ENCODE results near the gene PRDM16.

The PRDM16 gene

DNA sequence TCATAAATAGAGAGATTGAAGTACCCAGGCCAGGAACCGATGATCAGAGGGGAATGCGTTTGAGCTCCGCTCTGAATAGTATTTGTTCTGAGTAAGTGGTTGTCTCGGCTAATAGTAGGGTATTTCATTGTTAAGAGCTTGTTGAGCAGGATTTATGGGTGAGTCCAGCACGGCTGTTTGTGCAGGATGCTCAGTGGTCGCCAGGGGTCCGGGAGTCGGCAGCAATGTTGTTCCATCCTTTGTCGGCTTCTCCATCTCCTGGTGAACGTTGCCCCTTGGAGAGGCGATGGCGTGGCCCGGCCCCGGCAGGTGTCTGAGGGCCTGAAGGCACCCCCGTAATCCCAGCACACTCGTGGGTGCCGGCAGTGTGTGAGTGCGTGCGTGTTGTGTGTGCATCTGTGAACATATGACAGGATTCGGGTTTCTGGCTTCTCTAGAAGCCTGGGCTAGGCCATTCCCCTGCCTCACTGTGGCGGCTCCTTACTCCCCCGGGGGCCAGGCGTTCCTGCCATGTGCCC, 224.6 kb downstream of the PRDM16 start:
- Mint-ChIP-seq H3K27me3 (ENCODE audit: low read depth) (no peaks in the 10 kb centered on the region), H3K9me3 (no peaks in the 10 kb centered on the region), H3K36me3 (ENCODE audit: low read depth) (no peaks in the 10 kb centered on the region), H3K4me3 (no peak overlapping the region), H3K27ac (no peak overlapping the region), H3K4me1 (ENCODE audit: low read depth) (no peaks in the 10 kb centered on the region)

DNA sequence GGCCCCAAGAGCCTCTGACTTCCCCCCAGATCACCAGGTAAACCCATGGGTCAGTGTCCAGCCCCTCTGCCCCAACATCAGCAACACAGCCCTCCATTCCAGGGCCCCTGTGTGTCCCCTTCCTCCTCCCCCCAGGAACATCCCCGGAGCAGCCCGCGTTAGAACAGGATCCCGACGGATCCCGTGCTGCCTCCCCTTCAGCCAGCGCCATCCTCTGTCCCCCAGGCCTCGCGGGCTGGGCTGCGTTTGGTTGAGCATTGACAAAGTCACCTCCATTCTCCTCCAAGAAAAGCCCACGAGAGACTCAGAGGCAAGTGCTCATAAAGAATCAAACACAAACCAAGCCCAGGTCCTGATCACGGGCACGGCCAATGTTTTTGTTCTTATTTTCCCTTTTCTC, 225.4 kb downstream of the PRDM16 start:
- Mint-ChIP-seq H3K27ac (no peak overlapping the region), H3K27me3 (ENCODE audit: low read depth) (no peaks in the 10 kb centered on the region), H3K4me1 (ENCODE audit: low read depth) (no peaks in the 10 kb centered on the region), H3K4me3 (no peak overlapping the region), H3K9me3 (no peaks in the 10 kb centered on the region), H3K36me3 (ENCODE audit: low read depth) (no peaks in the 10 kb centered on the region)

DNA sequence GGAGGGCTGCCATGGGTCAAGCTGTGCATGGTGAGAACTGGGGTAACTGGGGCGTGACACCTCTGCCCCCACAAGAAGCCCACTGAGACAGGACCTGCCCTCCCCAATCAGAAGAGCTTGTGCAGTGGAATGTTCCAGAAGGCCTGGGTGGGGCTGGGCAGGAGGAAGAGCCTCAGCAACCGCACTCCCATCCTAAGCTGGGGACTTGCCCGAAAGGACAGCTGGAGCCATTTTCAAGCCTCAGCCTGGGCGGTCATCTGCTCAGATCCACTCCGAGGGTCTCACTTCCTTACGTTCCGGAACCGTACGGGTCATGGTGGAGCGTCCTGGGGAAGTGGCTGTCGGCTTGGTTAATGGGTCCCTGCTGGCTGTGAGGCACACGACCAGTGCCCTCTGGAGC, 226.8 kb downstream of the PRDM16 start:
- H3K27ac Mint-ChIP-seq, result no peak overlapping the region
- H3K36me3 Mint-ChIP-seq (ENCODE audit: low read depth), result no peaks in the 10 kb centered on the region
- no peaks in the 10 kb centered on the region for H3K27me3 Mint-ChIP-seq (ENCODE audit: low read depth)
- H3K4me1 Mint-ChIP-seq (ENCODE audit: low read depth), result no peaks in the 10 kb centered on the region
- H3K9me3 Mint-ChIP-seq, result no peaks in the 10 kb centered on the region
- H3K4me3 Mint-ChIP-seq, result no peak overlapping the region

DNA sequence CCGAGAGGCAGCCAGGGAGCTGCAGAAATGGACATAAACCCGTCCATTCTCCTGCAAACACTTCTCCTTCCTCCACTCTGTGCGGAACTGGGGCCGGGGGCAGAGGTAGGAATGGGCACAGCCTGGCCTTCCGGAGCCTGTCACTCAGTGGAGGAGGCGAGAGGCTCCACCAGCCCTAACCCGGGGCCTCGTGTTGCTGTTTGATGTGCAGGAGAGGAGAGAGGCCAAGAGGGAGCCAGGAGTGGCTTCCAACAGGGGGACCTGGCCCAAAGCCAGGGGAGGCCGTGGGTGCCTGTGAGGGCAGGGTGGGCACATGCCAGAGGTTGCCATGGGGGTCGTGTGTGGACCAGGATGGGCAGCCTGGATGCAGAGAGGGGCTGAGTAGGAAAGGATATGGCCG, 227.3 kb downstream of the PRDM16 start:
- Mint-ChIP-seq H3K36me3 (ENCODE audit: low read depth) (no peaks in the 10 kb centered on the region), H3K27ac (no peak overlapping the region), H3K4me3 (no peak overlapping the region), H3K4me1 (ENCODE audit: low read depth) (no peaks in the 10 kb centered on the region), H3K27me3 (ENCODE audit: low read depth) (no peaks in the 10 kb centered on the region), H3K9me3 (no peaks in the 10 kb centered on the region)

DNA sequence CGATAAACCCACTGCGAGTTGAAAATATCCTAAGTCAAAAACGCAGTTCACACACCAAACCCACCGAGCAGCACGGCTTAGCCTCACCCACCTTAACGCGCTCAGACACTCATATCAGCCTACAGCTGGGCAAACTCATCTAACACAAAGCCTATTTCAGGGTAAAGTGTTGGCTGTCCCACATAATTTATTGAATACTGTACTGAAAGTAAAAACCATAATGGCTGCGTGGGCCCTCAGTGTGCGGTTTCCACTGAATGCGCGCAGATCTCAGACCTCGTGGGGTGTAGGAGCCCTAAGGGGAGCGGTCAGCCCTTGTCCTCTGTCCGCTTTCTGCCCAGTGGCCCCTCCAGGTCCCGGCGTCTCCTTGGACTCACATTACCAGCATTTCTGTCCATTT, 227.8 kb downstream of the PRDM16 start:
- Mint-ChIP-seq H3K4me3 (no peak overlapping the region), H3K9me3 (no peaks in the 10 kb centered on the region)

DNA sequence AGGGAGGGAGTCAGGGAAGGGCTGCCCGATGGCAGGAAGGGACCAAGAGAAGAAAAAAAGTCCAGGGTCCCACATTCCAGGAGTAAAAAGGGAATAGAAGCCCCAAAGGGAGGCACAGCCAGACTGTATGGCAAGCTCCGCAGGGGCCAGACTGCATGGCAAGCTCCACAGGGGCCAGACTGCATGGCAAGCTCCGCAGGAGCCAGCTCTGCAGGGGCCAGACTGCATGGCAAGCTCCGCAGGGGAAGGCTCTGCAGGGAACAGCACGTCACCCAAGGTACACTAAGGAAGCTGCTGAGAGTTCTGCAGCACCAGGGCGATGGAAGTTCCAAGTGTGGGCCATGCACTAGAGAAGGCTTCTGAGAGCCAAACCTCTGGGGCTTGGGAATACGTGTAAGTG, 228.8 kb downstream of the PRDM16 start:
- Mint-ChIP-seq H3K27ac (no peak overlapping the region), H3K36me3 (ENCODE audit: low read depth) (no peaks in the 10 kb centered on the region), H3K4me3 (no peak overlapping the region), H3K27me3 (ENCODE audit: low read depth) (no peaks in the 10 kb centered on the region), H3K9me3 (no peaks in the 10 kb centered on the region), H3K4me1 (ENCODE audit: low read depth) (no peaks in the 10 kb centered on the region)

More for the DNA sequence above, 227.8 kb downstream of the PRDM16 start:
- H3K27ac Mint-ChIP-seq, result no peak overlapping the region
- H3K36me3 Mint-ChIP-seq (ENCODE audit: low read depth), result no peaks in the 10 kb centered on the region
- no peaks in the 10 kb centered on the region for H3K4me1 Mint-ChIP-seq (ENCODE audit: low read depth)
- no peaks in the 10 kb centered on the region for H3K27me3 Mint-ChIP-seq (ENCODE audit: low read depth)

DNA sequence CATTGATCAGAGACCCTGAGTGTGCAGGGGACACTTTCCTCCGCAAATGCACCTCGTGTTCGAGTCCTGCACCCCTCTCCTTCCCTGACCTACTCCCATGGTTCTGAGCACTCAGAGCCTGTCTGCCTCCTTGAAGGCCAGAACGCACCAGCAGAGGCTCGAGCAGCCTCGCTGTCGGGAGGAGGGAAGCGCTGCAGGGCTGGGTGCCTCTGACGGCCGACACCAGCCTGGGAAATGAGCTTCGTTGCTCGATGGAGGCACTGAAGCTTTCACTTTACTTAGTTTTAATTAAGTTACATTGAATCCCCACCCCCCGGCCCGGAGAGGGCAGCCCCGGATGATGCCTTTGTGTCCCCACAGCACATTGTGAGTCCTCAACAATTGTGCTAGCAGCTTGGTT, 229.2 kb downstream of the PRDM16 start:
- no peaks in the 10 kb centered on the region for H3K36me3 Mint-ChIP-seq (ENCODE audit: low read depth)
- H3K4me1 Mint-ChIP-seq (ENCODE audit: low read depth), result no peaks in the 10 kb centered on the region
- no peak overlapping the region for H3K4me3 Mint-ChIP-seq
- H3K27me3 Mint-ChIP-seq (ENCODE audit: low read depth), result no peaks in the 10 kb centered on the region
- no peaks in the 10 kb centered on the region for H3K9me3 Mint-ChIP-seq
- no peak overlapping the region for H3K27ac Mint-ChIP-seq

DNA sequence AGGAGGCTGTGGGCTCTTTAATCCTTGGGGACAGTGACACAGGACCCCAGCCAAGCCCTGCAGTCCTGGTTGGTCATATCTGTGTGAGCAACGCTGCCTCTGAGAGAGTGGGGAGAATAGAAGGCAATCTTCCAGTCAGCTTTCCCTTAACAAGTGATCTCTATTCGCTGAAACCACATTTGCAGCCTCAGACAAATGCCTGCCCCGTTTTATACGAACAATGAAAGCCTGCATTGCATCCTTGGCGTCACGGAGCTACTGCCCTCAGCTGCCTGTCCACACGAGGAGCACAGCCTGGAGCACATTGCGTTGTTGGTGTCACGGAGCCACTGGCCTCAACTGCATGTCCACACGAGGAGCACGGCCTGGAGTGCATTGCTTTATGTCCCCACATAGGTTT, 235.2 kb downstream of the PRDM16 start:
- Mint-ChIP-seq H3K9me3 (no peaks in the 10 kb centered on the region), H3K4me1 (ENCODE audit: low read depth) (no peaks in the 10 kb centered on the region), H3K27me3 (ENCODE audit: low read depth) (no peaks in the 10 kb centered on the region), H3K36me3 (ENCODE audit: low read depth) (no peaks in the 10 kb centered on the region), H3K4me3 (no peak overlapping the region), H3K27ac (no peak overlapping the region)

DNA sequence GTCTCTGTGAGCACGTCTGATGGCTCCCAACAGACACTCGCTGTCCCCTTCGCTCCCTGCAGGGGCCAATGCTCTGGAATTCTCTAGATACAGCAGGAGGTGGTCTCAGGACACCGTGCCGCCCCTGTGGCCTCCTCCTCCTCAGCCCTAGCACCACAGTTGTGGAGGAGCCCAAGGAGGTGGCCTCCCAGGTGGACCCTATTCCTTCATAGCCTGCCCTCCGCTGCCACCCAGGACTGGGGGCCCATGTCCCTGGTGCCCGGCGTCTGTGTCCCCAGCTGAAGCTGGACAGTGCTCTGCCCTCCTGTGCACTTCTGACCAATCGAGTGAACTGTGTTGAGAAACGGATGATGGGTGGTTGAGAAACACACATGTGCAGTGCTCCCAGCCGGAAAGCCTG, 235.7 kb downstream of the PRDM16 start:
- H3K27me3 Mint-ChIP-seq (ENCODE audit: low read depth), result no peaks in the 10 kb centered on the region
- H3K9me3 Mint-ChIP-seq, result no peaks in the 10 kb centered on the region
- no peaks in the 10 kb centered on the region for H3K36me3 Mint-ChIP-seq (ENCODE audit: low read depth)

DNA sequence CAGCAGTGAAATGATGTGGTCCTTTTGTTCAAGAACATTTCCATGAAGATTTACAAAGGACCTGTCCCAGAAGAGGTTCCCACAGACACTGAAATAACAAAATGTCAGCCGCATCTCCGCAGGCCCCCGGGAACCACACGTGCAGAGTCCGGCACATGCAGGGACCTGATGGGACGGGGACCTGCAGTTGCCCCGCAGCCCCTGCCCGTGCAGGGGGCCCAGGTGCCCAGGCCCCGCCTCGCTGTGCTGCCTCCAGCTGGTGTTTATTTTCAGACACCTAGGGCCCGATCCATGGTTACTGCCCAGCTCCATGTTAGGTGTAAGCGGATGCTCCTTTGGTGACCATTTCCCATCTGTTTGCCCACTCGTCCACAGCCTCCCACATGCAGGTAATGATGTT, 236.2 kb downstream of the PRDM16 start:
- Mint-ChIP-seq H3K4me1 (ENCODE audit: low read depth) (no peaks in the 10 kb centered on the region), H3K4me3 (no peak overlapping the region), H3K27ac (no peak overlapping the region), H3K9me3 (no peaks in the 10 kb centered on the region), H3K36me3 (ENCODE audit: low read depth) (no peaks in the 10 kb centered on the region), H3K27me3 (ENCODE audit: low read depth) (no peaks in the 10 kb centered on the region)

More for the DNA sequence above, 235.7 kb downstream of the PRDM16 start:
- Mint-ChIP-seq H3K4me1 (ENCODE audit: low read depth) (no peaks in the 10 kb centered on the region), H3K4me3 (no peak overlapping the region), H3K27ac (no peak overlapping the region)

DNA sequence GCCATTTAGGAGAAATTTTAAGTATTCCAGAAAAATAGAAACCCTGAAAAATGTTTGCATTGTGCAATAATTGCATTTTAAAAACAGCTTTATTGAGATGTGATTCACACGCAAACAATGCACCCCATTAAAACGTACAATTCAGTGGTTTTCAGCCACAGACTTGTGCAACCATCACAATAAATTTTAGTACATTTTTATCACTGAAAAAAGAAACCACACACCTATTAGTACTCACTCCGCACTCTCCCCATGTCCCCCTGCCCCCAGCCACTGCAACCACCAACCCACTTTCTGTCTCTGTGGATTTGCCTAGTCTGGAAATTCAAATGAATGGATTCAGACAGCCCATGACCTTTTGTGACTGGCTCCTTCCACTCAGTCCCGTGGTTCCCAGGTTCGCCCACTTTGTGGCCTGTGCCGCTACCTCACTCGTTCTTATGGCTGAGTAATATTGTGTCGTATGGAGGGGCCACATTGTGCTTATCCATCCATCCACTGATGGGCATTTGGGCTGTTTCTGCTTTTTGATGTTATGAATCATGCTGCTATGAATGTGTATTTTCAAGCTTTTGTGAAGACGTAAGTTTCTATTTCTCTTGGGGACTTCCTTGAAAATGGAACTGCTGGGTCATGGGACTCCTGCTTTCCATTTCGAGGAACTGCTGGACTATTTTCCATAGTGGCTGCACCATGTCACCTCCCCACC, 237.7 kb downstream of the PRDM16 start:
- Mint-ChIP-seq H3K9me3 (no peaks in the 10 kb centered on the region), H3K36me3 (ENCODE audit: low read depth) (no peaks in the 10 kb centered on the region), H3K27me3 (ENCODE audit: low read depth) (no peaks in the 10 kb centered on the region), H3K27ac (no peak overlapping the region), H3K4me3 (no peak overlapping the region), H3K4me1 (ENCODE audit: low read depth) (no peaks in the 10 kb centered on the region)

DNA sequence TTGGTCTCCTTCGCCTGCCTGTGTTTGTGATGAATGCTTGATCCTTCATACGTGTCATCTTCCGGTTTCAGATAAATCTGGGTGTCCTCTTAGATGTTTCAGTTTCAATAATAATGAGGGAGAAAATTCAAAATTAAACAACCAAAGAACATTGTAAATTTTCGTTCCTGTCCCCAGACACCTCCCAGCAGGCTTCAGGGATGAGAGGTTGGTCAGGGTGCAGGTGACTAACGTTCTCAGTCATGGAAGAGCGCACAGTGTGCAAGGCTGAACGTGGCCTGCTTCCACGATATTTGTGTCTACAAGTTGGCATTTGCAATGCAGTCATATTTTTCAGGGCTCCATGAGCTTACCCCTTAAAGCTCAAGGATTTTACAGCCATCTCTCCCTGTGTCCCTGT, 238.4 kb downstream of the PRDM16 start:
- H3K27me3 Mint-ChIP-seq (ENCODE audit: low read depth), result no peaks in the 10 kb centered on the region
- H3K36me3 Mint-ChIP-seq (ENCODE audit: low read depth), result no peaks in the 10 kb centered on the region
- H3K4me1 Mint-ChIP-seq (ENCODE audit: low read depth), result no peaks in the 10 kb centered on the region
- H3K9me3 Mint-ChIP-seq, result no peaks in the 10 kb centered on the region
- no peak overlapping the region for H3K27ac Mint-ChIP-seq
- H3K4me3 Mint-ChIP-seq, result no peak overlapping the region

DNA sequence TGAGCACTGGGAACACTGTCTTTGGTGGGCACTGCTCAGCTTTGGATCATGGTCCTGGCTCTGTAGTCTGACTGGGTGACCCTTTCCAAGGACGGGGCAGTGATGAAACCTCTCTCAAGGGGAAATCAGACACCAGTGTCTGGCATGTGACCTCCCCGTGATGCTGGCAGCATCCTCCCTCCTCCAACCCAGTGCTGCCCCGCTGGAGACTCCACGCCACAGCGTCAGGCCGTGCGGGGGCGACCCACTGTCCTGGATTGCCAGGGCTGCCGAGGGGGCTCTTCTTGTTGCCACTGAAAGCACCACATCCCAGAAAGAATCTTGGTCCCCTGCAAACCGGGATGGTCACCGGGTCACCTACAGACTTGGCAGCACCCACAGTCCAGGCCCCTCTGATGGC, 239.1 kb downstream of the PRDM16 start:
- Mint-ChIP-seq H3K27ac (no peak overlapping the region), H3K9me3 (no peaks in the 10 kb centered on the region), H3K27me3 (ENCODE audit: low read depth) (no peaks in the 10 kb centered on the region), H3K4me1 (ENCODE audit: low read depth) (peaks cover 2% of the 10 kb centered on the region), H3K4me3 (no peak overlapping the region), H3K36me3 (ENCODE audit: low read depth) (no peaks in the 10 kb centered on the region)

DNA sequence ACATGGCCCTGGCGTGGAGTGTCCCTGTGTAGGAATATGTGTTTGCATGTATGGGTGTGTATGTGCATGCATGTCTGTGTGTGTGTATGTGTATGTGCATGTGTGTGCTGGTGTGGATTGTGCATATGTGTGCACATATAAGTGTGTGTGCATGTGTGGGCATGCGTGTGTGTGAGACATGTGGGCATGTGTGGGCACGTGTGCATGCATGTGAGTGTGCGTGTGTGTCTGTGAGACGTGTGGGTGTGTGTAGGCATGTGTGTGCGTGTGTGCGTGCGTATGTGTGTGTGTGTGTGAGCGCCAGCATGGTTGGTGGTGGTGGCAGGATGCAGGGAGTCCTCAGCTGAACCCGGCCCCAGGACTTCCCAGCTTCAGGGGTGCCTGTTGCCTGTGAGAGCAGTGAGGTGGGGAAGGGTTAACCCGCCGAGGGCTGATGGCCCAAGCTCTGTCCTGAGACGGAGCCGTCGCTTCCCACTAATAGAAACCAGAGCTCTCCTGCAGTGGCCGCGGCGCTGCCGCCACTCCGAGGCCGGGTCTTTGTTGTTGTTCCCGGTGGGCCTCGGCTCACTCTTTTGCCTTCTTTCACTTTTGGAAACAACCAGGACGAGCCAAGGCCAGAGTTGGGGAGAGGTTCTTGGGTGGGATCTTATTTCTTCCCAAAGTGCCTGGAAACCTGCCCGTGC, 241.9 kb downstream of the PRDM16 start:
- peaks cover 2% of the 10 kb centered on the region for H3K4me1 Mint-ChIP-seq (ENCODE audit: low read depth)
- peaks cover 3% of the 10 kb centered on the region for H3K27me3 Mint-ChIP-seq (ENCODE audit: low read depth)
- no peak overlapping the region for H3K4me3 Mint-ChIP-seq
- peaks cover 3% of the 10 kb centered on the region for H3K9me3 Mint-ChIP-seq
- no peak overlapping the region for H3K27ac Mint-ChIP-seq
- no peaks in the 10 kb centered on the region for H3K36me3 Mint-ChIP-seq (ENCODE audit: low read depth)

DNA sequence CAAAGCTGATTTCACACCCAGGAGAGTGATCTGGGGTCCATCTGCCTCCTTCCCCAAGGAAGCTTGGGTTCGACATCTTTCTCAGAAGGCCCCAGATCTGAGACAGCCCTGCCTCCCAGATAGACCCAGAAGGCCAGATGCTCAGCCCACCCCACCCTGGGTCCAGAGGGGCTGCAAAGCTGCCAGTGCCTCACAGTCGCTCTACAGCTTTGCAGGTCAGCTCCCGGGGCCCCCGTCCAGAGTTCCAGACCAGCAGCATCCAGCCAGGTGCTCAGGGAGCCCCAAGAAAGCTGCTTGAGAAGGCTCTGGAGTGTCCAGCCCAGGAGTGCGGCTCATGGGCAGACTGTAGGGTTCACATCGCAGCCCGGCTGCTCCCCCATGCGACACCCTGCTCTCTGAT, 242.7 kb downstream of the PRDM16 start:
- Mint-ChIP-seq H3K9me3 (peaks cover 8% of the 10 kb centered on the region), H3K27me3 (ENCODE audit: low read depth) (peaks cover 3% of the 10 kb centered on the region), H3K4me3 (no peak overlapping the region), H3K27ac (no peak overlapping the region), H3K36me3 (ENCODE audit: low read depth) (no peaks in the 10 kb centered on the region), H3K4me1 (ENCODE audit: low read depth) (peaks cover 2% of the 10 kb centered on the region)
